IMR-90 (cell line): ENCODE data around the gene RGS14. TPM values are rescaled to one million over a fixed set of nuclear protein-coding genes. Genes with fewer than 3 reads are reported as not detected.

ENCODE experiments used
- ATAC-seq: fragments of 200-7000 bp; cut with Tn5 transposase; 2 replicates; pipeline ENCODE4 v1.9.1; 2020; ENCODE audit warnings: low read depth, mild to moderate bottlenecking, moderate library complexity
- BruUV-seq: library from RNA; stranded (reverse); fragments of 400-500 nt; replicated peaks from 2 replicates; lab custom pipeline; 2021; lab: Mats Ljungman, UMichigan
- CTCF ChIA-PET: fragments of 300-600 bp; formaldehyde crosslinking; extraction: SDS; loops from one replicate; lab custom pipeline; 2021; ENCODE audit warnings: antibody characterized with exemption; lab: Yijun Ruan, JAX
- POLR2A ChIA-PET: fragments of 300-600 bp; sonication (Branson Sonifier 250); formaldehyde crosslinking; loops from one replicate; lab custom pipeline; 2022; ENCODE audit warnings: antibody characterized with exemption; ENCODE audit not compliant: unreplicated experiment; lab: Charles Lee
- DNase-seq: peaks from one replicate; pipeline ENCODE4 v3.0.0; 2013
- H2AFZ ChIP-seq: replicated peaks from 2 replicates; pipeline ENCODE3; 2013; ENCODE audit warnings: low read length, mild to moderate bottlenecking; ENCODE audit not compliant: poor library complexity
- H2AK5ac ChIP-seq: 2 replicates; pipeline ENCODE4 v1.6.1; 2013; ENCODE audit warnings: low read depth, low read length, inconsistent platforms
- H2AK9ac ChIP-seq: replicated peaks from 2 replicates; pipeline ENCODE3; 2013; ENCODE audit warnings: mild to moderate bottlenecking, low read depth, low read length, moderate library complexity; ENCODE audit not compliant: poor library complexity
- H2BK120ac ChIP-seq: 2 replicates; pipeline ENCODE4 v1.6.1; 2013; ENCODE audit warnings: low read depth, low read length, inconsistent platforms
- H2BK15ac ChIP-seq: 3 replicates; pipeline ENCODE4 v1.6.1; 2013; ENCODE audit warnings: low read depth, low read length, inconsistent platforms
- H2BK20ac ChIP-seq: 2 replicates; pipeline ENCODE4 v1.6.1; 2013; ENCODE audit warnings: low read depth, mild to moderate bottlenecking, inconsistent platforms, low read length, moderate library complexity
- H2BK5ac ChIP-seq: 2 replicates; pipeline ENCODE4 v1.6.1; 2013; ENCODE audit warnings: mild to moderate bottlenecking, low read depth, low read length, inconsistent platforms; ENCODE audit not compliant: poor library complexity, severe bottlenecking
- H3K14ac ChIP-seq: replicated peaks from 2 replicates; pipeline ENCODE4 v1.6.1; 2013; ENCODE audit warnings: low read depth, low read length, inconsistent platforms
- H3K18ac ChIP-seq: 2 replicates; pipeline ENCODE4 v1.6.1; 2013; ENCODE audit warnings: low read depth, low read length, control low read depth
- H3K23ac ChIP-seq: 2 replicates; pipeline ENCODE4 v1.6.1; 2013; ENCODE audit warnings: low read depth, low read length, inconsistent platforms
- H3K27ac ChIP-seq: 2 replicates; pipeline ENCODE4 v1.5.1; 2013; ENCODE audit warnings: mild to moderate bottlenecking, control low read depth, low read length; ENCODE audit not compliant: insufficient read depth
- H3K27me3 ChIP-seq: 2 replicates; pipeline ENCODE4 v1.6.1; 2013; ENCODE audit warnings: low read length; ENCODE audit not compliant: control insufficient read depth, insufficient read depth
- H3K36me3 ChIP-seq: 2 replicates; pipeline ENCODE4 v1.6.1; 2013; ENCODE audit warnings: low read length, mixed read lengths; ENCODE audit not compliant: control insufficient read depth, insufficient read depth
- H3K4ac ChIP-seq: 2 replicates; pipeline ENCODE4 v1.6.1; 2013; ENCODE audit warnings: low read depth, low read length, inconsistent platforms
- H3K4me1 ChIP-seq: 2 replicates; pipeline ENCODE4 v1.6.1; 2013; ENCODE audit warnings: low read length, mixed read lengths; ENCODE audit not compliant: control insufficient read depth, insufficient read depth
- H3K4me2 ChIP-seq: 2 replicates; pipeline ENCODE4 v1.6.1; 2013; ENCODE audit warnings: low read depth, mild to moderate bottlenecking, control low read depth, low read length, moderate library complexity
- H3K4me3 ChIP-seq: 2 replicates; pipeline ENCODE4 v1.5.1; 2013; ENCODE audit warnings: low read depth, mild to moderate bottlenecking, control low read depth, low read length, moderate library complexity; ENCODE audit not compliant: insufficient read depth
- H3K56ac ChIP-seq: 2 replicates; pipeline ENCODE4 v1.6.1; 2013; ENCODE audit warnings: low read length, inconsistent platforms; ENCODE audit not compliant: insufficient read depth; ENCODE audit errors: extremely low read depth
- H3K79me1 ChIP-seq, 2 experiments: 2 replicates each; pipeline ENCODE4 v1.6.1; 2013; ENCODE audit warnings: low read length in 2 of 2, inconsistent platforms in 1 of 2, low read depth in 1 of 2
- H3K9ac ChIP-seq: 2 replicates; pipeline ENCODE4 v1.6.1; 2013; ENCODE audit warnings: low read depth, low read length, control low read depth
- H3K9me1 ChIP-seq: 2 replicates; pipeline ENCODE4 v1.6.1; 2013; ENCODE audit warnings: low read length, inconsistent platforms; ENCODE audit not compliant: insufficient read depth
- H3K9me3 ChIP-seq: 2 replicates; pipeline ENCODE4 v1.6.1; 2013; ENCODE audit warnings: low read length; ENCODE audit not compliant: control insufficient read depth, insufficient read depth
- H4K20me1 ChIP-seq: 2 replicates; pipeline ENCODE4 v1.6.1; 2013; ENCODE audit warnings: low read length, inconsistent platforms; ENCODE audit not compliant: insufficient read depth
- H4K5ac ChIP-seq: 2 replicates; pipeline ENCODE4 v1.6.1; 2013; ENCODE audit warnings: mild to moderate bottlenecking, low read depth, low read length, control low read depth
- H4K8ac ChIP-seq, 2 experiments: 2 replicates each; pipeline ENCODE4 v1.6.1; 2013; ENCODE audit warnings: low read depth in 2 of 2, low read length in 2 of 2, control low read depth in 1 of 2, inconsistent platforms in 1 of 2
- H4K91ac ChIP-seq: 2 replicates; pipeline ENCODE4 v1.6.1; 2013; ENCODE audit warnings: low read depth, low read length, inconsistent platforms; ENCODE audit not compliant: insufficient read depth
- BHLHE40 ChIP-seq: fragments of 150-350 bp; IDR thresholded peaks from 2 replicates; pipeline ENCODE4 v1.6.1; 2016; ENCODE audit warnings: mild to moderate bottlenecking, low read depth, low read length
- CEBPB ChIP-seq: IDR thresholded peaks from 2 replicates; pipeline ENCODE4 v1.6.1; 2012; ENCODE audit warnings: low read depth, low read length, improper control_type of control experiment
- CHD1 ChIP-seq: IDR thresholded peaks from 2 replicates; pipeline ENCODE4 v1.6.1; 2012; ENCODE audit warnings: low read depth, low read length, improper control_type of control experiment
- CTCF ChIP-seq: conservative IDR thresholded peaks from 2 replicates; pipeline ENCODE4 v1.5.1; 2012; ENCODE audit warnings: mild to moderate bottlenecking, low read depth, low read length, improper control_type of control experiment
- FOS ChIP-seq: fragments of 150-350 bp; IDR thresholded peaks from 2 replicates; pipeline ENCODE4 v1.6.1; 2016; ENCODE audit warnings: low read depth, low read length
- MAFK ChIP-seq: IDR thresholded peaks from 2 replicates; pipeline ENCODE4 v1.6.1; 2012; ENCODE audit warnings: low read depth, low read length, improper control_type of control experiment
- MAZ ChIP-seq: IDR thresholded peaks from 2 replicates; pipeline ENCODE4 v1.6.1; 2012; ENCODE audit warnings: low read depth, mild to moderate bottlenecking, low read length, improper control_type of control experiment, moderate library complexity, borderline replicate concordance
- MXI1 ChIP-seq: IDR thresholded peaks from 2 replicates; pipeline ENCODE4 v1.6.1; 2012; ENCODE audit warnings: low read depth, mild to moderate bottlenecking, low read length, moderate library complexity, borderline replicate concordance
- NFE2L2 ChIP-seq: fragments of 150-350 bp; IDR thresholded peaks from 2 replicates; pipeline ENCODE4 v1.6.1; 2016; ENCODE audit warnings: low read depth, mild to moderate bottlenecking, low read length
- POLR2A ChIP-seq: IDR thresholded peaks from 2 replicates; pipeline ENCODE4 v1.6.1; 2012; ENCODE audit warnings: mild to moderate bottlenecking, low read depth, low read length
- RAD21 ChIP-seq: IDR thresholded peaks from 2 replicates; pipeline ENCODE4 v1.6.1; 2012; ENCODE audit warnings: low read length, improper control_type of control experiment
- RCOR1 ChIP-seq: IDR thresholded peaks from 2 replicates; pipeline ENCODE4 v1.6.1; 2012; ENCODE audit warnings: mild to moderate bottlenecking, low read length, improper control_type of control experiment; ENCODE audit not compliant: insufficient replicate concordance
- RFX5 ChIP-seq: IDR thresholded peaks from 2 replicates; pipeline ENCODE4 v1.8.0; 2012; ENCODE audit warnings: low read depth, mild to moderate bottlenecking, low read length, moderate library complexity
- SMC3 ChIP-seq: fragments of 150-350 bp; IDR thresholded peaks from 2 replicates; pipeline ENCODE4 v1.6.1; 2016; ENCODE audit warnings: low read depth, mild to moderate bottlenecking, antibody characterized with exemption, low read length, moderate library complexity
- WGBS, 2 experiments: methylation state at CpG; one replicate each; pipeline versions ENCODE4 v1.1.5 to v1.1.7; 2013; ENCODE audit warnings: missing lambda C conversion rate in 2 of 2; ENCODE audit not compliant: insufficient read length in 1 of 2; ENCODE audit errors: extremely low coverage in 2 of 2; 5-methylcytosine and 5-hydroxymethylcytosine counted together
- dilution Hi-C: fragments of 300-500 bp; cut with HindIII; formaldehyde crosslinking; loops from one replicate; pipeline ENCODE4 v1.14.3; 2018; ENCODE audit warnings: low sequenced_read_pairs; ENCODE audit not compliant: unreplicated experiment
- in situ Hi-C: fragments of 300-500 bp; cut with MboI; formaldehyde crosslinking; loops from 3 replicates; pipeline ENCODE4 v1.14.3; 2019; ENCODE audit warnings: low sequenced_read_pairs, inconsistent platforms, mixed read lengths
- intact Hi-C: fragments of 100-400 bp; cut with micrococcal nuclease; formaldehyde crosslinking; loops from 2 replicates; pipeline ENCODE4 v1.10.0; 2022
- polyA plus RNA-seq, 3 experiments: library from polyadenylated mRNA; depleted of rRNA; stranded (reverse); fragments of >200 nt; gene quantifications; 2 replicates each; pipeline ENCODE4 v1.2.3, GENCODE V29; 2012; ENCODE audit warnings: low replicate concordance in 1 of 3
- total RNA-seq: library from RNA; depleted of rRNA; stranded (reverse); fragments of >200 nt; gene quantifications from 2 replicates; pipeline ENCODE4 v1.2.3, GENCODE V29; 2012
- TF ChIP-seq, protein P1 (sequence below): fragments of 150-350 bp; IDR thresholded peaks from 2 replicates; pipeline ENCODE4 v1.6.1; 2016; ENCODE audit warnings: low read depth, mild to moderate bottlenecking, low read length, moderate library complexity, borderline replicate concordance
- TF ChIP-seq, protein P2 (sequence below): fragments of 150-350 bp; IDR thresholded peaks from 2 replicates; pipeline ENCODE4 v1.6.1; 2017; ENCODE audit warnings: mild to moderate bottlenecking, antibody characterized with exemption, low read length, low read depth

RGS14 gene
- total and polyA plus RNA-seq, 2 of the 4 experiments (the other 2 are of a cell fraction), result 1.1 to 6.5 TPM

DNA sequence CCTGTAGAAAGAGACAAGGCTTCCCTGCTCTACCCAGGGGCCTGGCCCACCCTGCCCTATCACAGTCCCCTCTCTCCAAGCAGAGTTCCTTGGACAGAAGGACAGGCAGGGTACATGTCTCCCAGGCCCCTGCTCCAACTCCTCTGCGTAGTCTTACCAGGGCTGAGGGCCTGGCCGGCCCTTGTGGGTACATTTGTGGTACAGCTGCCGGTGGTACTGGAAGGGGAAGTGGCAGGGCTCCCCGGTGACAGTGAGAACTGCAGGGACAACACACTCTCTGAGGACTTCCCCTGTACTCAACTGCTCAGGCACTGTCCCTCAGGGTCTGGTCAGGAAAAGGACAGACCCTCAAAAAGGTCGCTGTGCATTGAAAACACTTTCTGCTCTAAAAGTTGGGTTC lies 48.1 kb downstream of the RGS14 start:
- H4K8ac ChIP-seq, result no peak overlapping the region
- no CpG with 5 or more reads among the region's 5 CpGs for WGBS, 2 experiments
- CTCF ChIA-PET, result interaction anchor here (5.4 kb wide), 1 partner anchor 14 kb away, joined by 56 read pairs; no protein-coding TSS in a partner anchor

More for the DNA sequence above, 48.1 kb downstream of the RGS14 start:
- POLR2A ChIA-PET, result no interaction called here
- Histone ChIP-seq H3K36me3 (no peaks in the 10 kb centered on the region), H2AFZ (peak overlapping the region; percentile 36), H2AK5ac (no peak overlapping the region), H2BK5ac (no peak overlapping the region), H3K27ac (no peak overlapping the region), H2AK9ac (no peak overlapping the region), H3K18ac (no peak overlapping the region), H3K4me1 (peaks cover 4% of the 10 kb centered on the region; the same call in 1 of the 2 replicates), H3K14ac (no peak overlapping the region), H2BK120ac (no peak overlapping the region), H3K27me3 (peaks cover 42% of the 10 kb centered on the region), H3K9me1 (no peaks in the 10 kb centered on the region), H4K5ac (no peak overlapping the region), H3K4ac (no peak overlapping the region), H3K4me2 (no peak overlapping the region), H3K9ac (no peak overlapping the region), H2BK20ac (no peak overlapping the region), H2BK15ac (no peak overlapping the region), H4K20me1 (no peaks in the 10 kb centered on the region), H3K79me1 (no peaks in the 10 kb centered on the region), H3K23ac (no peak overlapping the region), H3K4me3 (no peak overlapping the region), H4K91ac (no peak overlapping the region), H3K56ac (no peak overlapping the region), H3K9me3 (no peaks in the 10 kb centered on the region)
- TF ChIP-seq MAFK, result no peak
- TF ChIP-seq CEBPB, result no peak
- no peak for TF ChIP-seq BHLHE40
- TF ChIP-seq FOS, result no peak
- TF ChIP-seq CTCF, result no peak
- TF ChIP-seq, protein P1, sequence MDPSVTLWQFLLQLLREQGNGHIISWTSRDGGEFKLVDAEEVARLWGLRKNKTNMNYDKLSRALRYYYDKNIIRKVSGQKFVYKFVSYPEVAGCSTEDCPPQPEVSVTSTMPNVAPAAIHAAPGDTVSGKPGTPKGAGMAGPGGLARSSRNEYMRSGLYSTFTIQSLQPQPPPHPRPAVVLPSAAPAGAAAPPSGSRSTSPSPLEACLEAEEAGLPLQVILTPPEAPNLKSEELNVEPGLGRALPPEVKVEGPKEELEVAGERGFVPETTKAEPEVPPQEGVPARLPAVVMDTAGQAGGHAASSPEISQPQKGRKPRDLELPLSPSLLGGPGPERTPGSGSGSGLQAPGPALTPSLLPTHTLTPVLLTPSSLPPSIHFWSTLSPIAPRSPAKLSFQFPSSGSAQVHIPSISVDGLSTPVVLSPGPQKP, result no peak
- TF ChIP-seq MAZ, result no peak
- TF ChIP-seq POLR2A, result no peak
- no peak for TF ChIP-seq RCOR1
- TF ChIP-seq RFX5, result no peak
- no peak for TF ChIP-seq CHD1
- no peak for TF ChIP-seq MXI1
- TF ChIP-seq, protein P2, sequence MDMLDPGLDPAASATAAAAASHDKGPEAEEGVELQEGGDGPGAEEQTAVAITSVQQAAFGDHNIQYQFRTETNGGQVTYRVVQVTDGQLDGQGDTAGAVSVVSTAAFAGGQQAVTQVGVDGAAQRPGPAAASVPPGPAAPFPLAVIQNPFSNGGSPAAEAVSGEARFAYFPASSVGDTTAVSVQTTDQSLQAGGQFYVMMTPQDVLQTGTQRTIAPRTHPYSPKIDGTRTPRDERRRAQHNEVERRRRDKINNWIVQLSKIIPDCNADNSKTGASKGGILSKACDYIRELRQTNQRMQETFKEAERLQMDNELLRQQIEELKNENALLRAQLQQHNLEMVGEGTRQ, result no peak
- TF ChIP-seq SMC3, result no peak
- TF ChIP-seq NFE2L2, result no peak
- TF ChIP-seq RAD21, result no peak
- dilution Hi-C loops, result no loop called here
- no TSS peak for BruUV-seq
- DNase-seq (no peak), ATAC-seq (no peak)
- intact Hi-C loops, result loop anchor here (2.0 kb wide), 1 partner anchor 41 kb away; the partner anchor contains the start of gene PRR7
- in situ Hi-C loops, result loop anchor here (5.0 kb wide), 1 partner anchor 41 kb away; the partner anchor contains the start of gene PRR7
